GM23338 (cell line): Measurements from ENCODE around the gene CCSER2. TPM values are rescaled to one million over a fixed set of nuclear protein-coding genes. Genes with fewer than 3 reads are reported as not detected.

Experiments
- ATAC-seq: fragments of 200-7000 bp; cut with Tn5 transposase; 3 replicates; pipeline ENCODE4 v1.9.1; 2020
- DNase-seq: peaks from one replicate; pipeline ENCODE4 v3.0.0-alpha.2; 2015; ENCODE audit warnings: low spot score
- H2AFZ ChIP-seq: fragments of 200-600 bp; sonication (generic); 2 replicates; pipeline ENCODE4 v1.8.0; 2016; ENCODE audit warnings: antibody characterized with exemption, mild to moderate bottlenecking, moderate library complexity
- H3F3A ChIP-seq: fragments of 200-600 bp; sonication (generic); replicated peaks from 2 replicates; pipeline ENCODE4 v1.8.0; 2017; ENCODE audit warnings: antibody characterized with exemption, mixed run types, low read depth
- H3K27ac ChIP-seq: fragments of 200-600 bp; sonication (generic); 2 replicates; pipeline ENCODE4 v1.6.1; 2016; ENCODE audit warnings: low read depth
- H3K27me3 ChIP-seq: fragments of 200-600 bp; sonication (generic); 2 replicates; pipeline ENCODE4 v1.8.0; 2016; ENCODE audit warnings: mild to moderate bottlenecking, mixed run types, moderate library complexity; ENCODE audit not compliant: insufficient read depth
- H3K36me3 ChIP-seq: fragments of 200-600 bp; sonication (generic); 2 replicates; pipeline ENCODE4 v1.8.0; 2016; ENCODE audit warnings: mild to moderate bottlenecking; ENCODE audit not compliant: insufficient read depth
- H3K4me1 ChIP-seq: fragments of 200-600 bp; sonication (generic); 2 replicates; pipeline ENCODE4 v1.8.0; 2016; ENCODE audit warnings: mild to moderate bottlenecking, moderate library complexity; ENCODE audit not compliant: insufficient read depth
- H3K4me2 ChIP-seq: fragments of 200-600 bp; sonication (generic); 2 replicates; pipeline ENCODE4 v1.7.1; 2017; ENCODE audit warnings: mixed run types
- H3K4me3 ChIP-seq: fragments of 200-600 bp; sonication (generic); 2 replicates; pipeline ENCODE4 v1.6.1; 2016; ENCODE audit warnings: mixed run types
- H3K79me2 ChIP-seq: fragments of 200-600 bp; sonication (generic); replicated peaks from 2 replicates; pipeline ENCODE4 v1.8.0; 2017; ENCODE audit warnings: mild to moderate bottlenecking; ENCODE audit not compliant: insufficient read depth
- H3K9me2 ChIP-seq: fragments of 200-600 bp; sonication (generic); 2 replicates; pipeline ENCODE4 v1.8.0; 2017; ENCODE audit not compliant: insufficient read depth
- H4K20me1 ChIP-seq: fragments of 200-600 bp; sonication (generic); replicated peaks from 2 replicates; pipeline ENCODE4 v1.8.0; 2017; ENCODE audit warnings: mild to moderate bottlenecking; ENCODE audit not compliant: insufficient read depth
- H3K27ac Mint-ChIP-seq: 2 replicates; pipeline ENCODE4 v1.8.0; 2020; ENCODE audit warnings: inconsistent platforms, mild to moderate bottlenecking, moderate library complexity, mixed read lengths
- H3K27me3 Mint-ChIP-seq: 3 replicates; pipeline ENCODE4 v1.8.0; 2022; ENCODE audit warnings: low read depth, mild to moderate bottlenecking, moderate library complexity, mixed read lengths, inconsistent platforms; ENCODE audit not compliant: insufficient read depth, poor library complexity
- H3K36me3 Mint-ChIP-seq: 3 replicates; pipeline ENCODE4 v1.8.0; 2021; ENCODE audit warnings: low read depth, mild to moderate bottlenecking, inconsistent platforms, moderate library complexity, mixed read lengths
- H3K4me1 Mint-ChIP-seq: 3 replicates; pipeline ENCODE4 v1.8.0; 2020; ENCODE audit warnings: mild to moderate bottlenecking, inconsistent platforms, mixed read lengths
- H3K4me3 Mint-ChIP-seq: 3 replicates; pipeline ENCODE4 v1.8.0; 2021; ENCODE audit warnings: moderate library complexity, mild to moderate bottlenecking, inconsistent platforms, mixed read lengths
- H3K9me3 Mint-ChIP-seq: 3 replicates; pipeline ENCODE4 v1.8.0; 2020; ENCODE audit warnings: moderate library complexity, mild to moderate bottlenecking, inconsistent platforms, mixed read lengths
- EZH2 ChIP-seq: fragments of 200-600 bp; sonication (generic); IDR thresholded peaks from one replicate; pipeline ENCODE4 v1.8.0; 2017; ENCODE audit warnings: antibody characterized with exemption, mild to moderate bottlenecking, low read depth; ENCODE audit not compliant: unreplicated experiment
- EZH2phosphoT487 ChIP-seq: fragments of 200-600 bp; sonication (generic); IDR thresholded peaks from one replicate; pipeline ENCODE4 v1.8.1; 2018; ENCODE audit warnings: antibody characterized with exemption; ENCODE audit not compliant: unreplicated experiment
- STAT1 ChIP-seq: IDR thresholded peaks from one replicate; pipeline ENCODE4 v1.6.1; 2016; ENCODE audit warnings: antibody characterized with exemption; ENCODE audit not compliant: unreplicated experiment
- ZNF114 ChIP-seq: fragments of 250-450 bp; sonication (Bioruptor Pico); IDR thresholded peaks from 2 replicates; pipeline ENCODE4 v1.5.0; 2020; ENCODE audit warnings: mild to moderate bottlenecking, moderate library complexity
- ZNF462 ChIP-seq: fragments of 250-450 bp; sonication (Bioruptor Pico); IDR thresholded peaks from 2 replicates; pipeline ENCODE4 v1.5.0; 2020; ENCODE audit warnings: mild to moderate bottlenecking, moderate library complexity
- polyA plus RNA-seq: library from polyadenylated mRNA; unstranded; fragments of >200 nt; fragmentation: Nextera tagmentation; extraction: Ambion mirVana; gene quantifications from 2 replicates; pipeline ENCODE4 v1.2.1, GENCODE V29; 2016
- total RNA-seq: library from RNA; depleted of rRNA; stranded (reverse); fragments of >200 nt; shearing (Covaris generic); gene quantifications from 2 replicates; pipeline ENCODE4 v1.2.3, GENCODE V29; 2014
- TF ChIP-seq, protein P1 (sequence below), 2 experiments: fragments of 200-600 bp in 1 of 2; sonication (generic) in 1 of 2; conservative IDR thresholded peaks; 2 replicates each; pipeline versions ENCODE4 v1.5.1 to v1.6.1; 2016 to 2017; ENCODE audit warnings: antibody characterized with exemption in 2 of 2, low read depth in 2 of 2, mild to moderate bottlenecking in 2 of 2, moderate library complexity in 1 of 2

The CCSER2 gene
- total and polyA plus RNA-seq, 2 experiments from 2014 or later: 30.6 to 37.2 TPM

DNA sequence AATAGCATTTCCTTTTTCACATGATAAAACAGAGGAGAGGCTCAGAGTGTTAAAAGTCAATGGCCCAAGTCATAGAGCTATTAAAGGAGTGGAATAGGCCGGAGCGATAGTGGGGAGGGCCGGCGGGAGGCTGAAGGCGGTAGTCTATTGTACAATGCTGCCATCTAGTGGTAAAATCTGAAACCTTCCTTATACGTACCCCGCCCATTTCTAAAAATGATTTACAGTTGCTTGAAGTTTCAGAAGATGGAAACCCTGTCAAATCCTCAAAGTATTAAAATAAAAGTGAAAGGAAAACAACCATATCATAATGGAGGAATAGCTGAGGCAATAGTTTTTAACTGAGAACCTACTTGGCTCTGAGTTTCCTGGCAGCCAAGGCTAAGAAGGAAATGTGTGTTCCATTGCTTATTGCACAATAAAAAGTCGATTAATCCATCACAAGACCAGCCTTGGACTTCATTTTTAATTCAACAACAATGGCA, 209.1 kb downstream of the CCSER2 start:
- H3K79me2 ChIP-seq: no peaks in the 10 kb centered on the region
- DNase-seq (peak; percentile 92), ATAC-seq (peak; percentile 41)
- no peak overlapping the region for H3K4me3 ChIP-seq
- Mint-ChIP-seq H3K27ac (no peak overlapping the region), H3K36me3 (peaks cover 2% of the 10 kb centered on the region; the same call in 2 of the 3 replicates), H3K9me3 (peaks cover 3% of the 10 kb centered on the region; the same call in 2 of the 3 replicates), H3K4me1 (peaks cover 24% of the 10 kb centered on the region), H3K27me3 (peaks cover 6% of the 10 kb centered on the region), H3K4me3 (no peak overlapping the region)
- no peak overlapping the region for H3K27ac ChIP-seq
- H4K20me1 ChIP-seq: no peaks in the 10 kb centered on the region
- H3K4me1 ChIP-seq: peaks cover 21% of the 10 kb centered on the region
- H3K9me2 ChIP-seq: no peaks in the 10 kb centered on the region
- no peaks in the 10 kb centered on the region for H3F3A ChIP-seq
- TF ChIP-seq EZH2phosphoT487: no peak
- TF ChIP-seq, protein P1, sequence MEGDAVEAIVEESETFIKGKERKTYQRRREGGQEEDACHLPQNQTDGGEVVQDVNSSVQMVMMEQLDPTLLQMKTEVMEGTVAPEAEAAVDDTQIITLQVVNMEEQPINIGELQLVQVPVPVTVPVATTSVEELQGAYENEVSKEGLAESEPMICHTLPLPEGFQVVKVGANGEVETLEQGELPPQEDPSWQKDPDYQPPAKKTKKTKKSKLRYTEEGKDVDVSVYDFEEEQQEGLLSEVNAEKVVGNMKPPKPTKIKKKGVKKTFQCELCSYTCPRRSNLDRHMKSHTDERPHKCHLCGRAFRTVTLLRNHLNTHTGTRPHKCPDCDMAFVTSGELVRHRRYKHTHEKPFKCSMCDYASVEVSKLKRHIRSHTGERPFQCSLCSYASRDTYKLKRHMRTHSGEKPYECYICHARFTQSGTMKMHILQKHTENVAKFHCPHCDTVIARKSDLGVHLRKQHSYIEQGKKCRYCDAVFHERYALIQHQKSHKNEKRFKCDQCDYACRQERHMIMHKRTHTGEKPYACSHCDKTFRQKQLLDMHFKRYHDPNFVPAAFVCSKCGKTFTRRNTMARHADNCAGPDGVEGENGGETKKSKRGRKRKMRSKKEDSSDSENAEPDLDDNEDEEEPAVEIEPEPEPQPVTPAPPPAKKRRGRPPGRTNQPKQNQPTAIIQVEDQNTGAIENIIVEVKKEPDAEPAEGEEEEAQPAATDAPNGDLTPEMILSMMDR (conservative IDR thresholded peaks at IDR 0.05; ENCODE audit: low read depth in 2 of 2): peak; percentile 81 to 91
- no peak overlapping the region for H3K4me2 ChIP-seq
- no peaks in the 10 kb centered on the region for H3K36me3 ChIP-seq
- H2AFZ ChIP-seq: no peak overlapping the region
- H3K27me3 ChIP-seq: no peaks in the 10 kb centered on the region

DNA sequence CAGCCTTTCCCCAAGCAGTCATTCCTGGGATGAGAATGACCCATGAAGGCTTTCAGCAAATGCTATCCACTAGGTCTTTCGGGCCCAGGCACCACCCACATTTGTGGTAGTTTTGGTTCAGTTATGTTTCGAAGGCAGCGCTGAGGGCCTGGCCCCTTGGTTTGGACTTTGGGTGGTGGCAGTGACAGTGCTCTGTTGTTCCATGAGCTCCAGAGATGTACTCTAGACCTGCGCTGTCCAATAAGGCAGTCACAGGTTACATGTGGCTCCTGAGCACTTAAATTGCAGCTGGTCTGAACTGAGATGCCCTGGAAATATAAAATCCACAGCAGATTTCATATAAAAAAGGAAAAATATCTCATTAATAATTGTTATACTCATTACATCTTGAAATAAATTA, 209.6 kb downstream of the CCSER2 start:
- Mint-ChIP-seq H3K27me3 (peaks cover 7% of the 10 kb centered on the region), H3K36me3 (peaks cover 2% of the 10 kb centered on the region; the same call in 2 of the 3 replicates), H3K27ac (no peak overlapping the region)

More for the DNA sequence above, 209.6 kb downstream of the CCSER2 start:
- TF ChIP-seq ZNF114 (CRISPR knock-in tag) (no peak), STAT1 (no peak), EZH2phosphoT487 (no peak), EZH2 (no peak), ZNF462 (CRISPR knock-in tag) (no peak)
- Histone ChIP-seq H3K4me1 (peaks cover 27% of the 10 kb centered on the region), H3K79me2 (no peaks in the 10 kb centered on the region), H3K9me2 (no peaks in the 10 kb centered on the region), H3K36me3 (no peaks in the 10 kb centered on the region), H3K27me3 (no peaks in the 10 kb centered on the region), H4K20me1 (no peaks in the 10 kb centered on the region), H2AFZ (no peak overlapping the region), H3K4me3 (no peak overlapping the region), H3K27ac (no peak overlapping the region), H3K4me2 (no peak overlapping the region), H3F3A (no peaks in the 10 kb centered on the region)
- DNase-seq: no peak
- peaks cover 30% of the 10 kb centered on the region for H3K4me1 Mint-ChIP-seq
- peaks cover 3% of the 10 kb centered on the region; the same call in 2 of the 3 replicates for H3K9me3 Mint-ChIP-seq
- ATAC-seq: no peak
- no peak overlapping the region for H3K4me3 Mint-ChIP-seq
